GM18511 (cell line): ENCODE results near the gene AK2.
"Not testable (repeated sequence)": the region's sequence is repeated elsewhere in the genome, so short reads cannot be mapped to it uniquely, and the experiment has no call there.

Experiments used
- ATAC-seq: cut with Tn5 transposase; IDR thresholded peaks from one replicate; pipeline ENCODE4 v1.9.1; 2021; ENCODE audit warnings: mild to moderate bottlenecking, moderate library complexity; ENCODE audit not compliant: unreplicated experiment

The AK2 gene

GRCh38 chr1:33001282-33001681 is 35.4 kb downstream of the AK2 start:
- no peak for ATAC-seq

DNA sequence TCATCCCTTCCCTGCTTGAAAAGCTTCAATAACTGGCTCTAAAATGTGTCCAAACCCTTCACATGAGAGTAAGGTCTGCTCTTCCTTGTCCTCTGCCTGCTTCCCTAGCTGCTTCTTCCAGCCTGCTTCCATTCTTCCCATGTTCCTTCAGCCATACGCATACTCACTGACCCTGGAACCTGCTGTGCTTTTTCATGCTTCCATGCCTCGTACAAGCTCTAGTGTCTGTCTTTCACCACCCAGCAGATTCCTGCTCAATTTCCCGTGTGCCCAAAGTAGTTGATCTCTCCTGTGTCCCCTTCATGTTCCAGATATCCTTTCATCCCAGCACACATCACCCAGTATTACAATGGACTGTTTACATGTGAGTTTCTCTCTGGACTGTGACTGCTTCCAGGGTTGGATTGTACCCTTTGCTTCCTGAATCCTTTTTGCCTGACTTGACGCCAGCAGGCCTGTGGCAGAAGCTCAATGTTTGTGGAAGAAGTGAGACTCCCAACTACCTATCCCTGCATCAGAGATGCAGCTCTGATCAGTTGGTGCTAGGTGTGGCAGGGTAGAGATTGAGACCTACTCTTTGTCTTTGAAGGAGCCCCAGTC is 36.2 kb downstream of the AK2 start:
- ATAC-seq, result no peak

DNA sequence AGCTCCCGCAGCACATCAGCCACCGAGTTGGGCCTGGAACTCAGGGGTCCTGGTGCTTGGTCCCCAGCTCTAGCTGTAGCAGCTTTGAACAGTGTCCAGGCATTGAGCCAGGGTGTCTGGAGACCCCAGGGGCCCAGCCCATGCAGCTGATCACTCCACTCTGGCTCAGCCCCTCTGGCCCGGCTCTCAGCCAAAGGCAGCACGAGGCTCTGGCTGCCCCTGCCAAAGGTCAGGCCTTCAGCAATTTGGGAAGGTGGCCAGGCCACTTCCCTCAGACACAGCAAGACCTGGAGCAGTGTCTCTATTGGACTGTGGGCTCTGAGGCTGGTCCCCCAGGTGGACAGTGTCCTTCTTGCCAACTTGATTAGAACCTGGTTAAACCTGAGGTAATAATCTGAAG is 37.7 kb downstream of the AK2 start:
- ATAC-seq, result no peak

GRCh38 chr1:32998064-32998463 is 38.6 kb downstream of the AK2 start:
- ATAC-seq, result no peak

- no peak for ATAC-seq
Observed at GRCh38 chr1:32997381-32997891, 39.2 kb downstream of the AK2 start.

DNA sequence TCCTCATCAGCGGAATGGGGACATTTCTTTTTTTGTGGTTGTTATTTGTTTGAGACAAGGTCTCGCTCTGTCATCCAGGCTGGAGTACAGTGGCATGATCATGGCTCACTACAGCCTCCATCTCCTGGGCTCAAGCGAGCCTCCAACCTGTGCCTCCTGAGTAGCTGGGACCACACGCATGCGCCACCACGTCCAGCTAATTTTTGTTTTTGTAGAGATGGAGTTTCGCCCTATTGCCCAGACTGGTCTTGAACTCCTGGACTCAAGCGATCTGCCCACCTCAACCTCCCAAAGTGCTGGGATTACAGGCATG is 43.4 kb downstream of the AK2 start:
- not testable (repeated sequence) for ATAC-seq

- ATAC-seq, result peak; percentile 84
Observed at GRCh38 chr1:32992489-32993323, 44.0 kb downstream of the AK2 start.

DNA sequence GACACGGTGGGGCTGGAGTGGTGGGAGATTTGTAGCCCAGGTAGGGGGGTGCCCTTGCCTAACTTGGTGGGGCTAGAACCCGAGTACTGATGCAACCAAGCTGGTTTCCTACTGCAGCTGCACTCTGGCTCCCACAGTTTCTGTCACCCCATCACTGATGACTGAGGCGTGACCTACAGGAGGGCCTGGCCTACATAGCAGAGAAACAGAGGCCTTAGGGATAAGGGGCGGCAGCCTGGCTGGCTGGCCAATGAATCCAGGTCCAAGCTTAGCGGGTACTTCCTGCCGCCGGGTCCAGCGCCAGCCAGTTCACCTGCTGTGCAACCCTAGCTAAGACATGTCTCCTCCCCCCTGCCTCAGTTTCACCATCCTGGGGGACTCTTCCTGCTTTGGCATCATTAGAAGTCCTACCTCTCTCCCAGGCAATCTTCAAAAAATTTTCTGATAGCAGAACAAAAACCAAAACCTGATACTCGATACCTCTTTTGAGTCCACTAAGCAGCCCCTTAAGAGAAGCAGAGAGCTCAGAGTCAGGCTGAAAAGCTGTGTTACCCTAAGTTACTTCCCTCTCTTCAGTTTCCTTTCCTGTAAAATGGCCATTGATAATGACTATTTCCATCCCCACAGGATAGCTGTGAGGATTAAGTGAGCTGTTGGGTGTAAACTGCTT is 44.7 kb downstream of the AK2 start:
- ATAC-seq, result peak; percentile 38

GRCh38 chr1:32991386-32991785 is 45.3 kb downstream of the AK2 start:
- no peak for ATAC-seq

DNA sequence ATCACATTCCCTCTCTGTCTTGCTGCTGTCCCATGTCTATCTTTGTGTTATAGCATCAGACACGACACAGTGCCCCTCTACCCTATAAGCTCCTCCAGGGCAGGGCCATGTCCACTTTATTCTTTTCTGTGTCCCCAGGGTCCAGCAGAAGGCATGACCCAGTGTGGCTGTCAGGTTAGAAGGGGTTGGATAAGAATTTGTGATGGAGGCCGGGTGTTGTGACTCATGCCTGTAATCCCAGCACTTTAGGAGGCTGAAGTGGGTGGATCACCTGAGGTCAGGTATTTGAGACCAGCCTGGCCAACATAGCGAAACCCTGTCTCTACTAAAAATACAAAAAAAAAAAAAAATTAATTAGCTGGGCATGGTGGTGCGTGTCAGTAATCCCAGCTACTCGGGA is 45.8 kb downstream of the AK2 start:
- ATAC-seq, result no peak

- no peak for ATAC-seq
Observed at GRCh38 chr1:32989160-32990050, 47.3 kb downstream of the AK2 start.

DNA sequence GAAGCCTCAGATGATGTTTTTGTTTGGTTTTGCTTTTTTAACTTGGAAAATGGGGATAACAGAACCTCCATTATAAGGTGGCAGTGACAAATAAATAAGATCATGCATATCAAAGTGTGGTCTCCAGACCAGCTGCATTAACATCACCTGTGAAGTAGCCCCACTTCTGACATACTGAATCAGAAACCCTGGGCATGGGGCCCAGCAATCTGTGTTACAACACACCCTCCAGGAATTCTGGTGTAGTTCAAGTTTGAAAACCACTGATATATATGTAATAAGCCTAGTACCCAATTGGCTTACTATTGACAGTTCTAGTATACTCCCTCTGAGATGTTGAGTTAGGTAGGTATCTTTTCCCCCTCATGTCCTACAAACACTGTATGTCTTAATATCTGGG is 48.0 kb downstream of the AK2 start:
- ATAC-seq, result no peak

GRCh38 chr1:32985226-32985625 is 51.5 kb downstream of the AK2 start:
- ATAC-seq, result no peak

GRCh38 chr1:32984455-32985171 is 52.1 kb downstream of the AK2 start:
- ATAC-seq, result no peak

- no peak for ATAC-seq
Observed at GRCh38 chr1:32984090-32984454, 52.6 kb downstream of the AK2 start.

DNA sequence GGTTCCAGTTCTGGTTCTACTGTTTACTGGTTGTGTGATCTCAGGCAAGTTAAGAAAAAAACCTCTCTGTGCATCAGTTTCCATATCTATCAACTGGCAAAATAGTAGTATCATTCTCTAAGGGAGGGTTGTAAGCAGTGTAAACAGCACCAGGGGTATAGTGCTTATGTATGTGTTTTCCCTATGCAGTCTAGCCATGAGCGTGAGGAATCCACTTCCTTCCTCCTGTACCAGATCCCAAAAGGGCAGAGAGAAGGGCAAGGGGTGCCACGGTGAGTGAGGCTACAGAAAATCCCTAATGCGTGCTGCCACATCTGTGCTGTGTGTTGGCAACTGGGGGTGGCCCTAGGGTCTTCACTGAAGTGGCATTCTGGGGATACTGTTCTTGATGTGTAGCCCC is 53.7 kb downstream of the AK2 start:
- ATAC-seq, result no peak

DNA sequence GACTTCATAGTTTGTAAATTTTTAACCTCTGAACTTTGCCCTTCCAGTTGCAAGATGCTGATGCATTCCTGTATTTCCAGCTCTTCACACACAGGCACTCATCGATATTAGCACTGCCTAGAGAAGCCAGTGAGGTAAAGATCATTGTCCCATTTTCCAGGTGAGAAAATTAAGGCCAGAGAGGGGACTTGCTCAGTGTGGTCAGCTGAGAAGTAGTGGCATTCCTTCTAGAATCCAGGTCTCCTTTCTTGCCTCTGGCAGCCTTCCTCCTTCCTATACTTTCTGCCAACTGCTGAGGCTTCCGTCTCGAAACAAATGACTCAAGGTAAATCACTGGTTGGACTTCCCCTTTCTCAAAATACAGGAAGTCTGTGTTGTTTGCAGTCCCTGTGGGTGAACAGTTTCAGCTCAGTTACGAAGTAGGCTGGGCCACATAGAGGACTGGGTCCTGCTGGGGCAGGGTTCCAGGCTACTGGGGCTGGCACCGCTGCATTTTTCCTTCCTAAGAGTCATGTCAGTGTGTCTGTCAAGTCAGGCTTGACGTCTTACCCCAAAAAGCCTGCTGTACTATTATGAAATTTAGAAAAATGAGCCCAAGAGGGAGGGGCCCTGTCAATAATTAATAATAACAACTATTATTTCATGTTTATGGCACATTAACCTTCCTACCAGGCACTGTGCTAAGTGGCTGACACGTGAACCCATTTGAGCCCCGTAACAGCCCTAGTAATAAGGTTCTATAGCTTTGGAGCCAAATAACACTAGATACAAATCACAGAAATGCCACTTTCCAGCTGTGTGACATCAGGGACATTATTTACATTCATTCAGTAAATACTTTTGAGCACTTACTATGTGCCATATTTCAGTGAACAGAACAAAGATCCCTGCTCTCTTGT is 55.4 kb downstream of the AK2 start:
- peak; percentile 91 for ATAC-seq

DNA sequence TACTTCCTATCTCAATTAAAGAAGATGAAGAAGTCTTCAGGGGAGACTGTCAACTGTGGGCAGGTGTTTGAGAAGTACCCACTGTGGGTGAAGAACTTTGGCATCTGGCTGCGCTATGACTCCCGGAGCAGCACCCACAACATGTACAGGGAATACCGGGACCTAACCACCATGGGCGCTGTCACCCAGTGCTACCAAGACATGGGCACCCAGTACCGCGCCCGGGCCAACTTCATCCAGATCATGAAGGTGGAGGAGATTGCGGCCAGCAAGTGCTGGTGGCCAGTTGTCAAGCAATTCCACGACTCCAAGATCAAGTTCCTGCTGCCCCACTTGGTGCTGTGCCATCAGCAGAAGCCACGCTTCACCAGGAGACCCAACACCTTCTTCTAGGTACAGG is 56.6 kb downstream of the AK2 start:
- no peak for ATAC-seq

- ATAC-seq, result no peak
Observed at GRCh38 chr1:32978854-32979253, 57.8 kb downstream of the AK2 start.
